WERI-Rb-1 (cell line): ENCODE data around the gene SLC22A16.

Experiments
- DNase-seq: peaks from one replicate; pipeline ENCODE4 v3.0.0-alpha.2; 2020
- H3K27ac ChIP-seq: fragments of 250-450 bp; sonication (Bioruptor Pico); 2 replicates; pipeline ENCODE4 v1.5.1; 2020; ENCODE audit warnings: mild to moderate bottlenecking, moderate library complexity
- H3K27me3 ChIP-seq: fragments of 250-450 bp; sonication (Bioruptor Pico); 2 replicates; pipeline ENCODE4 v1.5.1; 2021; ENCODE audit warnings: mild to moderate bottlenecking, low read depth, moderate library complexity; ENCODE audit not compliant: insufficient read depth, severe bottlenecking
- H3K36me3 ChIP-seq: fragments of 250-450 bp; sonication (Bioruptor Pico); 2 replicates; pipeline ENCODE4 v1.5.1; 2020; ENCODE audit warnings: mild to moderate bottlenecking, moderate library complexity
- H3K4me3 ChIP-seq: 2 replicates; pipeline ENCODE4 v1.5.1; 2011; ENCODE audit warnings: low read depth, mild to moderate bottlenecking, control low read depth, low read length
- H3K9me3 ChIP-seq: fragments of 250-450 bp; sonication (Bioruptor Pico); 2 replicates; pipeline ENCODE4 v1.5.1; 2021; ENCODE audit warnings: mild to moderate bottlenecking, moderate library complexity; ENCODE audit not compliant: severe bottlenecking
- CTCF ChIP-seq: IDR thresholded peaks from 2 replicates; pipeline ENCODE4 v1.5.1; 2011; ENCODE audit warnings: low read depth, mild to moderate bottlenecking, control low read depth, inconsistent platforms, low read length

The SLC22A16 gene

GRCh38 chr6:110398778-110399177 lies 77.6 kb downstream of the SLC22A16 start:
- TF ChIP-seq CTCF = no peak
- no peak for DNase-seq
- H3K9me3 ChIP-seq = no peaks in the 10 kb centered on the region
- no peaks in the 10 kb centered on the region for H3K27me3 ChIP-seq
- H3K4me3 ChIP-seq = no peak overlapping the region
- H3K36me3 ChIP-seq = no peaks in the 10 kb centered on the region
- H3K27ac ChIP-seq = no peak overlapping the region

- no peaks in the 10 kb centered on the region for H3K36me3 ChIP-seq
- no peak for TF ChIP-seq CTCF
- H3K27me3 ChIP-seq = no peaks in the 10 kb centered on the region
- H3K9me3 ChIP-seq = no peaks in the 10 kb centered on the region
- no peak overlapping the region for H3K4me3 ChIP-seq
- no peak overlapping the region for H3K27ac ChIP-seq
- no peak for DNase-seq
Observed at GRCh38 chr6:110395221-110395620, 81.2 kb downstream of the SLC22A16 start.

- no peak for TF ChIP-seq CTCF
- Histone ChIP-seq H3K27me3 (no peaks in the 10 kb centered on the region), H3K27ac (no peak overlapping the region), H3K36me3 (no peaks in the 10 kb centered on the region), H3K4me3 (no peak overlapping the region), H3K9me3 (no peaks in the 10 kb centered on the region)
- no peak for DNase-seq
Observed at GRCh38 chr6:110394409-110394808, 82.0 kb downstream of the SLC22A16 start.

GRCh38 chr6:110392727-110393126 lies 83.7 kb downstream of the SLC22A16 start:
- Histone ChIP-seq H3K36me3 (no peaks in the 10 kb centered on the region), H3K4me3 (no peak overlapping the region), H3K27ac (no peak overlapping the region), H3K9me3 (no peaks in the 10 kb centered on the region), H3K27me3 (no peaks in the 10 kb centered on the region)
- peak; percentile 6; the same call in 1 of the 2 replicates for TF ChIP-seq CTCF
- DNase-seq = no peak

- Histone ChIP-seq H3K27ac (no peak overlapping the region), H3K9me3 (no peaks in the 10 kb centered on the region), H3K4me3 (no peak overlapping the region), H3K27me3 (no peaks in the 10 kb centered on the region), H3K36me3 (no peaks in the 10 kb centered on the region)
- TF ChIP-seq CTCF = no peak
- no peak for DNase-seq
Observed at GRCh38 chr6:110390404-110390803, 86.0 kb downstream of the SLC22A16 start.

GRCh38 chr6:110389689-110390382 lies 86.6 kb downstream of the SLC22A16 start:
- Histone ChIP-seq H3K4me3 (no peak overlapping the region), H3K9me3 (no peaks in the 10 kb centered on the region), H3K27me3 (no peaks in the 10 kb centered on the region), H3K36me3 (no peaks in the 10 kb centered on the region), H3K27ac (no peak overlapping the region; the same call in 1 of the 2 replicates)
- DNase-seq = no peak
- no peak for TF ChIP-seq CTCF
